HG03095 (cell line): ENCODE results near the gene SMAP1.

Source experiments
- ATAC-seq: cut with Tn5 transposase; IDR thresholded peaks from one replicate; pipeline ENCODE4 v1.9.1; 2021; ENCODE audit warnings: moderate library complexity; ENCODE audit not compliant: unreplicated experiment

SMAP1 gene

DNA sequence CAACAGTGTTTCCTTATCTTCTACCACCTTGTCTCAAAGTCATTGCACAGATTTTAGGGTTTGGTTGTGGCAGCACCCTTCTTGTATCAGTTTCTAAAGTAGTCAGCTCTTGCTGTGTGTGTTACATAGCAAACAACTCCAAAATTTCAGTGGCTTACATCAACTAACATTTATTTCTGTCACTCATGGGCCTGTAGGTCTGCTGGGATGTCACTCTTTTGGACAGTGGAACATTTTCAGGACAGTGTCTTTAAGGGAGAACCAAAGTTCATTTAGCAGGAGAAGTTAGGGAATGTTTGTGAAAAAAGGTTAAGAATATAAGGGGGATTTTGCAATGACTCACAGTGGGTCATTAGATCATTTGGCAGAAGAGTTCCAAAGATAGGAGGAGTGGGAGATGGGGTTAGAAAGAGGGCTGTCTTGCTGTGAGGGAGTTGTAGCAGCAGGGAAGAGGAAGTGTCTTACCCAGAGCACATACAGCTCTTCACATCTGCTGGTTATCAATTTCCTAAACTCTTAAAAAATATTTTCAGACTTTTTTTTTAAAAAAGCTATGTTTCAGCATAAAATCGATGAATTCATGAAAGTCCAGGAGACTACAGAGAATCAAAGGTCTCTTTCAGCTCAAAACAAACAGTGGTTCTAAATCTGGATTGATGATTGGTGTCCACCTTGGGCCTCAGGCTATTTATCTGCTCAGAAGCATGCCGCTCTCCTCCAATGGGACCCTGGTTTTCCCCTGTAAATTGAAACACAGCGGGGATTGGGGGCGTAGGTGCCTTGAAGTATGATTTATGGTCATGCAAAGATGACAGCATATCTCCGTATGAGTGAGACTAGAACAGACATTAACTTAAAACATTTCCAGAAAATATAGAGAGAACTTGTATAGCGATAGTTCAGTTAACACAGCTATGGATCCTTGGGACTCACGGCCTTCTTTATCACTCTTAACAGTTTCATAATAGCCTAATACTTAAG, 171.9 kb downstream of the SMAP1 start:
- no peak for ATAC-seq

DNA sequence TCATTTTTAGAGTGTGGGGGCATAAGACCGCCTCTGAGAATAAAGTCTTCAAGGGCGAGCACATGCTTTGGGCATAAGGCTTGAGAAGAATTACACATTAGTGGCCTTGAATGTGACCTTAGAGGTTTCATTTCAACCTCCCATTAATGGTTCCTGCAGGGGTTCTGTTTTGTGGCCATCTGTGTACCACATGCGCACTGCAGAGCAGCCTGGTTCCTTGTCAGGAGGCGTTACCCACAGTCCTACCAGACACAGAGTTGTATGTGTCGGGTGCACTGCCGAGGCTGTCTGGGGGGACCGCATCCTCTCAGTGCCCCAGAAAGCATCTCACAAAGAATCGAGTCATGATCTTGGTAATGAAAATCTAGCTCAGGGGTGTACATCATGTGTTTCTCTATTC, 173.4 kb downstream of the SMAP1 start:
- no peak for ATAC-seq

- ATAC-seq, result no peak
Observed at GRCh38 chr6:70842541-70842940, 174.9 kb downstream of the SMAP1 start.

GRCh38 chr6:70843328-70843918, 175.7 kb downstream of the SMAP1 start:
- no peak for ATAC-seq

- no peak for ATAC-seq
Observed at GRCh38 chr6:70844301-70844700, 176.6 kb downstream of the SMAP1 start.

DNA sequence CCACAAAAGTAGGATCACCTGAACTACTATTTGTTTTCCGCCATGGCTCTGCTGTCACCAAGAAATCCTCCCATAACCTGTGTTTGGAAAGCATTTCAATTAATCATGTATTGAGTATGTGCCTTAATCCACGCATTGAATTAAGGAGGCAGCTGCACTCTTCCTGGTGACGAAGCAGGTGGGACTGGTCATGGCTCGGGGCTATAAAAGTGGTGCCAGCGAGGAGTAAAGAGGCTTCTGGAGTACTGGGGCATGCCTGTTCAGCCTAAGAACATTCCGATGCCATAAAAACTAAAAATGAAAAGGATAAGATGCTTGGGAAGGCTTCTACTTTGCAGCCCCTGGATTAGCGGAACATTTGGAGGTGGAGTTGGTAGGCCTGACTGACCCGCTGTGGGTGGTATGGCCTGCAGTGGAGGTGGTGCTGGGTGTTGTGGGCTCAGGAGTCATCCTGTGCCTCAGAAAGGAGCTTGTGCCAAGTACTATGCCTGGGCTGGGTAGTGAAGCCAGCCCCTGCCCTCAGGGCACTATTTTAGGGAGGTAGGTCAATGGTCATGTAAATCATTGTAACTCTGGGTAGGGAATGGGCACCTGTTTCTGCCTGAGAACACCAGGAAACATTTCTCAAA, 178.6 kb downstream of the SMAP1 start:
- no peak for ATAC-seq

- no peak for ATAC-seq
Observed at GRCh38 chr6:70847106-70848084, 179.7 kb downstream of the SMAP1 start.

DNA sequence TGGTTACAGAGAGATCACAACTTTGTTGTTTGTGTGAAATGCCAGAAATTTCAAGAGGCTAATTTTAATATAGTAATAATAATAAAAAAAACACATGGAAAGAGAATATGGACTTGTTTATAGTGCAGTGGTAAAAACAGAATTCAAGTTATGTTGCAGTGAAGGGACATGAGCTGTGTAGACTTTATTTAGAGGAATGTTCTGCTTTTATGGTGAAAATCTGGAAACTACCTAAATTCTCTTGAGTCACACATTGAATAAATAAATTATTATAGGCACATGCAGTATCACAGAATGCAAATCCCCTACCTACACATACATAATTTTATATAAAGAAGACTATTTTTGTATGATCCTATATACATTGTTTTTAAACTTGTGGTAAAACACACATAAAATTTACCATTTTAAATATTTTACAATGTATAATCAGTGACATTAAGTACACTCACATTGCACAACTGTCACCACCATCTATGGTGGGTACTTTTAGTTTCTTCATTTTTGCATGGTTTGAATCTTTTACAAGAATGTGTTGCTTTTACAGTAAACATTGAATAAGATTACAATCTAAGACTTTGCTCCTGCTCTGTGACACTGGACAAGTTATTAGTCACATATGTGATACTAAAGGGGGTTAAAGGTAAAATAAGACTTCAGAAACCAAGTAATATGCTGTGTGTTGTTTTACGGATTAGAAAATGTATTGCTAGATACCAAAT, 181.8 kb downstream of the SMAP1 start:
- no peak for ATAC-seq

DNA sequence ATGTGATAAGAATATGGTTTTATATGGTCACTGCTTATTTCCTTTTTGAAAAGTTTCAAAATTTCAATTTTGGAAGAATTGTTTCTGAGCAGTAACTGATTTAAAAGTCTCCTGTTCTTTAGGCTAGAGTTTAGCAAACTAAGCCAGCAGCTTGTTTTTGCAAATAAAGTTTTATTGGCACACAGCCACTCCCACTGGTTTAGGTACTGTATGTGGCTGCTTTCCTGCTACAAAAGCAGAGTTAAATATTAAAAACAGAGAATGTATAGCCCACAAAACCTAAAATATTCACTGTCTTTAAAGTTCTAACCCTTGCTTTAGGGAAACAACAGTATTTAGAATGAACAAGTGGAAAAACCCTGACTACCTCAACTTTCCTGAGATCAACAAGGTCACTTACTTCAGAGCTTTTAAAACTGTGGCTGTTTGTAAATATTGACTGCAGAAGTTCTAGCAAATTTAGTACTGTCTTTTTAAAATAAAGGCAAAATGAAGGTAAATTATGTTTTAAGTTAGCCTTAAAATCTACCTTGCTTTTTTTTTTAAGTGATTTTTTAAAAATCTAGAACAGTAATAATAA, 185.1 kb downstream of the SMAP1 start:
- ATAC-seq, result no peak

DNA sequence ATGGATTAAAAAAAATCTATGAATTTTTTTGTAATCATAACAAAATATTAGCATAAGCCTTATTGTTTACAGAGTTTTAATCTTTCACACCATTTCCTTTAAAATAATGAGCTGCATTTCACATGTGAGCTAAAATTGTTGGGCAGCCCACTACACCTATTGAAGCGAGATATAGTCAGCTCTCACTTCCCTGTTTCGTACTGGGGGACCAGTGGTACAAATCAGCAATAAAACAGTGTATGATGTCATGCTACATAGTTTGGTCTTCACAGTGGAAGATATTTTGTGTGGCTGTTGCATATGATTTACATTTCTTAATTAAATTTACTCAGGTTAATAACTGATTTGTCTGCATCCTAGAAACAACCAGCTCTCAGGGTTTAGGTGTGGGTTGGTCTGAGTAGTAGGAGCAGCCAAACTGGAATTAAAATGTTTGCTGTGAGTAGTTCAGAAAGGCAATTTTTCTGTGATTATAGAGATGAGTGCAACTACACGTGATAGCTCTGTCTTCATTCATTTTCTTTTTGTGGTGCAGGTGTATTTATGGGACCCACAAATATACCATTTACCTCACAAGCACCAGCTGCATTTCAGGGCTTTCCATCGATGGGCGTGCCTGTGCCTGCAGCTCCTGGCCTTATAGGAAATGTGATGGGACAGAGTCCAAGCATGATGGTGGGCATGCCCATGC, 189.8 kb downstream of the SMAP1 start:
- ATAC-seq, result peak; percentile 100

DNA sequence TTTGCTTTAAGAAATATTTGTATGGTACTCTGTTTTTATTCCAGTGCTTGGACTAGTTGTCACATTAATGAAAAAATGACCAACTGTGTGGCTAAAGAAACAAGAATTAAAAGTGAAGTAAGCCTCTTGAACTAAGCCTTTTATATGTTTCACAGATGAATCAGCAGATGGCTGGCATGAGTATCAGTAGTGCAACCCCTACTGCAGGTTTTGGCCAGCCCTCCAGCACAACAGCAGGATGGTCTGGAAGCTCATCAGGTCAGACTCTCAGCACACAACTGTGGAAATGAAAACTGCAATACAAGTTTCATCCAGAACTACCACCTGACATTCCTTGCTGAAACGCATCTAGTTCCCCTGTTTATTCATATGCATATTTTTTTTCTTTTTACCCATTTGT, 192.4 kb downstream of the SMAP1 start:
- no peak for ATAC-seq

DNA sequence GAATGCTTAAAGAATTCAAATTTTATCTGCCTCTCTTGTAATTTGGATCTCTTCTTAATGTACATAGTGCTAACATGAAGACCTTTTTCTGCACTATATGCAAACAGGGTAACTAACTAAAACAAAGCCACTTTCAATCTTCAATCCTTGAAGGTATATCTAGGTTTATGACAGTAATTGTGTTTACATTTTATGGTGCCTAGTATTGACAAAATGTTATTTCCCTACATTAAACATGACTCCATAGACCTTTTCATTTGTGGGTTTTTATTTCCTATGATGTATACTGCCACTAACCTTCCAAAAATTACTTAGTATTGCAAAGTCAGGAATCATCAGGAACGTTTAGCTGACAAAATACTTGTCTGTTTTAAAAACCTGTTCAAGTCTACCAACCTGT, 193.2 kb downstream of the SMAP1 start:
- no peak for ATAC-seq

- no peak for ATAC-seq
Observed at GRCh38 chr6:70863343-70863742, 195.7 kb downstream of the SMAP1 start.

DNA sequence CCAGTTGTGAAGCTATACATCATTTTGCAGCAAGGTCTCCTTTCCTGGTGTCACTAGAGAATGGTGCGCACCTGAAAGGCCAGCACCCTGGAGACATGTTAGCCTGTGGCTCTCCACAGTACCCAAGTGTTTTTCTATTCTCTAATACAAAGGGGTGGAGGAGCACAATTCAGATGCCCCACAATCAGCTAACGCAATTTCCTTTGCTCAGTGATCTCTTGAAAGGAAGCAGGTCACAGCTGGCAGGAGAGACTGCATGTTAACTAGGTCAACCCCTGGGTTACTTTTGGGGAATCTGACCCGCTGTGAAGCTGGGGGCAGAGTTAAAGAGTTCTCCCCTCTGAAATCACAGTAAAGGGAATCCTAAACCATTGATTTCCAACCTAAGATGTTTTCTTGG, 196.7 kb downstream of the SMAP1 start:
- no peak for ATAC-seq

GRCh38 chr6:70872469-70872868, 204.8 kb downstream of the SMAP1 start:
- no peak for ATAC-seq

- no peak for ATAC-seq
Observed at GRCh38 chr6:70874181-70874913, 206.7 kb downstream of the SMAP1 start.

DNA sequence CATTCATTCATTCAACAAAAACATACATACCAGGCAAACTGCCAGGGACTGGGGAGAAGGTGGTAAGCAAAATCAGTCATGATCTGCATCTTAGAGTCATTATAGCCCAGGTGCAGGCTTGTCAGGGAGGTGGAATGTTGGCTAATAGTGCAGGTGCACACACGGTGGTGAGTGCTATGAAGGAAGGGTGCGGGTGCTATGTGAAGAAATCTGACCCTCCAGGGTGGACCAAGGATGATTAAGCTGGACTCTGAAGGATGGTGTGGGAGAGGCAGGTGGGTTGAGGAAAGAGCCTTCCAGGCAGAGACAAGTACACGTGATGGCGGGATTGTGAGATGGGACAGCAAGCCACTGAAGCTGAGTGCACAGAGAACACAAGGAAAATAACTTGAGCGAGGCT, 211.8 kb downstream of the SMAP1 start:
- no peak for ATAC-seq
